Activated B cell treated with CpG ODN at 0.5 μM for 24 hours (primary cell): ENCODE measurements around the gene BAIAP3. TPM values are rescaled to one million over a fixed set of nuclear protein-coding genes. Genes with fewer than 3 reads are reported as not detected.

Experiments used
- ATAC-seq: fragments of 200-7000 bp; cut with Tn5 transposase; one replicate; pipeline ENCODE4 v1.10.0; 2021; ENCODE audit warnings: low read depth, mild to moderate bottlenecking, moderate library complexity
- CTCF ChIA-PET: fragments of 350-600 bp; sonication (Branson Sonifier 250); formaldehyde crosslinking; loops from one replicate; lab custom pipeline; 2021; ENCODE audit warnings: antibody characterized with exemption; lab: Charles Lee
- POLR2A ChIA-PET: fragments of 350-600 bp; sonication (Branson Sonifier 250); formaldehyde crosslinking; loops from one replicate; lab custom pipeline; 2021; ENCODE audit warnings: antibody characterized with exemption; lab: Charles Lee
- DNase-seq: peaks from one replicate; pipeline ENCODE4 v3.0.0; 2022
- H3K27ac Mint-ChIP-seq: one replicate; pipeline ENCODE4 v1.8.0; 2020; ENCODE audit warnings: mixed read lengths
- H3K27me3 Mint-ChIP-seq: one replicate; pipeline ENCODE4 v1.8.0; 2021; ENCODE audit warnings: mixed read lengths
- H3K36me3 Mint-ChIP-seq: one replicate; pipeline ENCODE4 v1.8.0; 2021; ENCODE audit warnings: low read depth, mixed read lengths
- H3K4me1 Mint-ChIP-seq: one replicate; pipeline ENCODE4 v1.8.0; 2021; ENCODE audit warnings: mixed read lengths
- H3K4me3 Mint-ChIP-seq: one replicate; pipeline ENCODE4 v1.8.0; 2020; ENCODE audit warnings: mild to moderate bottlenecking, mixed read lengths
- H3K9me3 Mint-ChIP-seq: one replicate; pipeline ENCODE4 v1.8.0; 2020; ENCODE audit warnings: mixed read lengths
- intact Hi-C: fragments of 100-400 bp; cut with micrococcal nuclease; formaldehyde crosslinking; loops from one replicate; pipeline ENCODE4 v1.15.1; 2024
- total RNA-seq: library from RNA; stranded (reverse); gene quantifications from 2 replicates; pipeline ENCODE4 v1.2.3, GENCODE V29; 2022
- TF ChIP-seq, protein P1 (sequence below): fragments of 200-600 bp; IDR thresholded peaks from one replicate; pipeline ENCODE4 v1.8.0; 2022; ENCODE audit warnings: antibody characterized with exemption, mild to moderate bottlenecking

BAIAP3 gene
- total RNA-seq, 1 donor from 2014 or later: 8.5 TPM

DNA sequence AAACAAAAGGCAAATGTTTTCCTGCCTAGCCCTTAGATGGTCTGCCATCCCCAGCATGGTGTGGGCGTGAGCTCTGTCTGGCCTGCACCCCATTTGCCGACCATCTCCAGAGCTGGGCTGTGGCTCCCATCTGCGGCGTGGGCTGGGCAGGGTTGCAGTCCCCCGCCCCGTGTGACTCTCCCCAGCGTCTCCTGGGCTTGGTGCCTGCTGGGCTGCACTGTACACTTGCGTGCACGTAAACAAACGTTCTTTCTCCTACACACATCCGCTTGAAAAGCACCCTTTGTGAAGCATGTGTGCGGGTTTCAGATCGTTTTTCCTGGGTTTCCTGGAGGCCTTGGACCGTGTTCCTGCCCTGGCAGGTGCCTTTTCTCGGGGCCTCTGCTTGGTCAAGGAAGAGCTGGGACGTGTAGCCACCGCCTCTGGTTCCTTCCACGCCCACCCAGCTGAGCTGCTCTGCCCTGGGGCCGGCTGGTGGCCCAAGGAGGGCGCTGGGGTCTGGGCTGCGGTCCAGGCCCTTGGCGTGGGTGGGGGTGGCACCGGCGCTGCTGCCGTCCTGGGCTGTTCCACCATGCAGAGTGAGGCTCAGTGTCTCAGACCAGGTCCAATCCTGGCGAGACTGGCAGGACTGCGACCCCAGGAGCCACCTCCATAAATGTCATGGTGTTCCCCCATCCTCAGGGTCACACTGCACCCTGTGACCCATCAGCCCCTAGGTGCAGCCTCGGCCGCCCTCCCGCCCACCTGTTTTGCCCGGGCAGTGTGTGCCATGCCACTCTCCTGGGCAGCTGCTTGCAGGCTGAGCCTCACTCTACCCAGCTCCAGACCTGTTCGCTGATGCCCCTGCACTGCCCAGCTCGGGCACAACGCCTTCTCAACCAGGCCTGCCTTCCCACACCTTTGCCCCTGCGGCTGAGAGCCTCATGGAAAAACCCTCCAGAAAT is 9.9 kb upstream of the BAIAP3 start:
- Mint-ChIP-seq H3K4me1 (peaks cover 4% of the 10 kb centered on the region), H3K27ac (no peak overlapping the region), H3K36me3 (peaks cover 56% of the 10 kb centered on the region), H3K9me3 (no peaks in the 10 kb centered on the region), H3K27me3 (no peaks in the 10 kb centered on the region), H3K4me3 (no peak overlapping the region)
- TF ChIP-seq, protein P1, sequence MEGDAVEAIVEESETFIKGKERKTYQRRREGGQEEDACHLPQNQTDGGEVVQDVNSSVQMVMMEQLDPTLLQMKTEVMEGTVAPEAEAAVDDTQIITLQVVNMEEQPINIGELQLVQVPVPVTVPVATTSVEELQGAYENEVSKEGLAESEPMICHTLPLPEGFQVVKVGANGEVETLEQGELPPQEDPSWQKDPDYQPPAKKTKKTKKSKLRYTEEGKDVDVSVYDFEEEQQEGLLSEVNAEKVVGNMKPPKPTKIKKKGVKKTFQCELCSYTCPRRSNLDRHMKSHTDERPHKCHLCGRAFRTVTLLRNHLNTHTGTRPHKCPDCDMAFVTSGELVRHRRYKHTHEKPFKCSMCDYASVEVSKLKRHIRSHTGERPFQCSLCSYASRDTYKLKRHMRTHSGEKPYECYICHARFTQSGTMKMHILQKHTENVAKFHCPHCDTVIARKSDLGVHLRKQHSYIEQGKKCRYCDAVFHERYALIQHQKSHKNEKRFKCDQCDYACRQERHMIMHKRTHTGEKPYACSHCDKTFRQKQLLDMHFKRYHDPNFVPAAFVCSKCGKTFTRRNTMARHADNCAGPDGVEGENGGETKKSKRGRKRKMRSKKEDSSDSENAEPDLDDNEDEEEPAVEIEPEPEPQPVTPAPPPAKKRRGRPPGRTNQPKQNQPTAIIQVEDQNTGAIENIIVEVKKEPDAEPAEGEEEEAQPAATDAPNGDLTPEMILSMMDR: no peak
- intact Hi-C loops: no loop called here
- DNase-seq (no peak), ATAC-seq (no peak)
- POLR2A ChIA-PET: interaction anchor here (1.1 kb wide), 1 partner anchor 9 kb away, joined by 3 read pairs; no protein-coding TSS in a partner anchor
- CTCF ChIA-PET: no interaction called here

DNA sequence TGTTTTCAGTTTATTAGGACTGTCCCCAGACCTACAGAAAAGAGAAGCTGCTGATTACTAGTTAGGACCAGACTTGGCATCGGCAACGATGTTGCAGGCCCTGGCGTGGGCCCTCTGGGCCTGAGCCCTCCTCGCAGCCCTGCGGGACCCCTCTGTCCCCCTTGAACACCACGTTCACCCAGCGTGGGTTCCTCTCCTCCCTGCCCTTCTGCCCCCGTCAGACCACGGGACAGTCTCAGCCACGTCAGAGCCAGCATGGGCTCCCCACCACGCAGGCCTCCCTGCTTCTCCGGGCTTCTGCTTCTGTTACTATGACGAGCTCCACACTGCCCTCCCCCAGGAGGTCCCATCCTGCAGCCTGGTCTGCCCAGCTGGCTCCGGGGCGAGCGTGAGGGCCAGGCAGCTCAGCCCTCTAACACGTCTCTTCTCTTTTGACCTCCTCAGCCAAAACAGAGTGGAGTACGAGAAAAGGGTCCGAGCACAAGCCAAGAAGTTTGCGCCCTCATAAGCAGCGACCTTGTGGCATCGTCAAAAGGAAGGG is 9.1 kb upstream of the BAIAP3 start:
- intact Hi-C loops: no loop called here
- DNase-seq: no peak
- no peak overlapping the region for H3K4me3 Mint-ChIP-seq
- no peaks in the 10 kb centered on the region for H3K27me3 Mint-ChIP-seq
- no peak for ATAC-seq
- peaks cover 48% of the 10 kb centered on the region for H3K36me3 Mint-ChIP-seq
- H3K4me1 Mint-ChIP-seq: peaks cover 4% of the 10 kb centered on the region
- ChIA-PET POLR2A (no interaction called here), CTCF (no interaction called here)
- TF ChIP-seq, protein P1: no peak
- H3K27ac Mint-ChIP-seq: no peak overlapping the region
- no peaks in the 10 kb centered on the region for H3K9me3 Mint-ChIP-seq

DNA sequence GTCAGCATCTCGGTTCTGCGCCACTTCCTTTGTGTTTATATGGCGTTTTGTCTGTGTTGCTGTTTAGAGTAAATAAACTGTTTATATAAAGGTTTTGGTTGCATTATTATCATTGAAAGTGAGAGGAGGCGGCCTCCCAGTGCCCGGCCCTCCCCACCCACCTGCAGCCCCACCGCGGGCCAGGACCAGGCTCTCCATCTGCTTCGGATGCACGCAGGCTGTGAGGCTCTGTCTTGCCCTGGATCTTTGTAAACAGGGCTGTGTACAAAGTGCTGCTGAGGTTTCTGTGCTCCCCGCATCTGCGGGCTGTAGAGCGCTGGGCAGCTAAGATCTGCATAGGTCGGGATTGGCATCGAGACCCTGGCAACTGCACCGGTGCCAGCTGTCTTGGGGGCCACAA is 8.2 kb upstream of the BAIAP3 start:
- Mint-ChIP-seq H3K4me1 (peaks cover 4% of the 10 kb centered on the region), H3K36me3 (peaks cover 39% of the 10 kb centered on the region), H3K27me3 (no peaks in the 10 kb centered on the region), H3K4me3 (no peak overlapping the region), H3K9me3 (no peaks in the 10 kb centered on the region), H3K27ac (no peak overlapping the region)
- ChIA-PET POLR2A (no interaction called here), CTCF (no interaction called here)
- DNase-seq (no peak), ATAC-seq (no peak)
- TF ChIP-seq, protein P1: no peak
- intact Hi-C loops: no loop called here

DNA sequence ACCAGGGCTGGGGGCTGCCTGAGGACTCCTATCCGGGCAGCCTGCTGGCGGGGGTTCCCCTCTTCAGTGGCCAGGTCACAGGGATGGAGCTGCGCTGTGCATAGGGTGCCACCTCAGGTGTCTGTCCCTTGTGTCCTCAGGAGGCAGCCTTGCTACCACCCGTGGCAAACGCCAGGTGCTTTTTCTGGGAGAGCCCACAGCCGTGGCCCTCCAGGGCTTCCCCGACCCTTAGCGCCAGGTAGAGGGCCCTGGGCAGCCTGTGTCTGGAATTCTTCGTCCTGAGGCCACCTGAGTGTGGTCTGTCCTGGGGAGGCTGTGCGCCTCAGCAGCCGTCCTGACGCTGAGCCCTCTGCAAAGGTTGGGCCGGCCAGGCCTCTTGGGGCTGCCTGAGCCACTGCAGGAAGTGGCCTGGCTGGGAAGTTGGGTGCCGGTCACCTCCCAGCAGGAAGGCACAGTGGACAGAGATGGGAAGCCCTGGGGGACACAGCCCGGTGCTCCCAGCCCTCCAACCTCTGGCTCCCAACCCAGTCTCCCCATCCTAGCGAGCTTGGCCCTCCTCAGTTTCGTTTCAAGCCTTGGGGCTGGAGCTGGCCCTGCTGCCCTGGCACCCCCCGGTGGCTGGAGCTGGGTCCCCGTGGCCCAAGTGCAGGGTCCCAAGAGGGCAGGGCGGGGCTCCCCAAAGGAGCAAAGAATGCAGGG is 7.6 kb upstream of the BAIAP3 start:
- H3K27me3 Mint-ChIP-seq: no peaks in the 10 kb centered on the region

More for the DNA sequence above, 7.6 kb upstream of the BAIAP3 start:
- H3K4me1 Mint-ChIP-seq: peaks cover 4% of the 10 kb centered on the region
- ATAC-seq (peak; percentile 25), DNase-seq (no peak)
- no peak overlapping the region for H3K4me3 Mint-ChIP-seq
- intact Hi-C loops: loop anchor here (2.0 kb wide), 1 partner anchor 15 kb away; no protein-coding TSS in a partner anchor
- TF ChIP-seq, protein P1: no peak
- ChIA-PET CTCF (no interaction called here), POLR2A (interaction anchor here (0.6 to 1.4 kb wide), 6 partner anchors 17 to 95 kb away, joined by 3 to 13 read pairs (median 4); partner anchors contain the start of gene UBE2I)
- H3K36me3 Mint-ChIP-seq: peaks cover 35% of the 10 kb centered on the region
- H3K9me3 Mint-ChIP-seq: no peaks in the 10 kb centered on the region
- no peak overlapping the region for H3K27ac Mint-ChIP-seq
